Activated CD8-positive, alpha-beta T cell treated with anti-CD3 and anti-CD28 coated beads, Interleukin-2, amount 10 ng/mL, durations not matched to agents 7 days and 5 days (primary cell): Measurements from ENCODE around the gene TSPAN33. TPM values are rescaled to one million over a fixed set of nuclear protein-coding genes. Genes with fewer than 3 reads are reported as not detected.
A peak's percentile ranks its signal among the peaks of the same experiment; 100 is the strongest.
"Not testable (repeated sequence)": the region's sequence is repeated elsewhere in the genome, so short reads cannot be mapped to it uniquely, and the experiment has no call there.

Experiments used
- ATAC-seq: fragments of 150-1000 bp; cut with Tn5 transposase; one replicate; pipeline ENCODE4 v1.10.0; 2021; ENCODE audit warnings: moderate library complexity
- CTCF ChIA-PET: fragments of 350-600 bp; sonication (Branson Sonifier 250); formaldehyde crosslinking; loops from one replicate; lab custom pipeline; 2021; ENCODE audit warnings: antibody characterized with exemption; lab: Charles Lee
- POLR2A ChIA-PET: fragments of 350-600 bp; sonication (Branson Sonifier 250); formaldehyde crosslinking; loops from one replicate; lab custom pipeline; 2021; ENCODE audit warnings: antibody characterized with exemption; lab: Charles Lee
- DNase-seq: peaks from one replicate; pipeline ENCODE4 v3.0.0-alpha.2; 2020
- H3K27ac Mint-ChIP-seq: one replicate; pipeline ENCODE4 v1.8.0; 2021; ENCODE audit warnings: mild to moderate bottlenecking, mixed read lengths
- H3K27me3 Mint-ChIP-seq: one replicate; pipeline ENCODE4 v1.8.0; 2021; ENCODE audit warnings: low read depth, mixed read lengths
- H3K36me3 Mint-ChIP-seq: one replicate; pipeline ENCODE4 v1.8.0; 2021; ENCODE audit warnings: low read depth, mixed read lengths
- H3K4me1 Mint-ChIP-seq: one replicate; pipeline ENCODE4 v1.8.0; 2021; ENCODE audit warnings: low read depth, mixed read lengths
- H3K4me3 Mint-ChIP-seq: one replicate; pipeline ENCODE4 v1.8.0; 2021; ENCODE audit warnings: mild to moderate bottlenecking, mixed read lengths
- H3K9me3 Mint-ChIP-seq: one replicate; pipeline ENCODE4 v1.8.0; 2022; ENCODE audit warnings: mixed read lengths; ENCODE audit not compliant: insufficient read depth
- total RNA-seq, 2 experiments: library from RNA; stranded (reverse); gene quantifications; one replicate each; pipeline ENCODE4 v1.2.3, GENCODE V29; 2021

TSPAN33 gene
- total RNA-seq, 2 experiments from 2014 or later: 2.7 to 2.8 TPM

DNA sequence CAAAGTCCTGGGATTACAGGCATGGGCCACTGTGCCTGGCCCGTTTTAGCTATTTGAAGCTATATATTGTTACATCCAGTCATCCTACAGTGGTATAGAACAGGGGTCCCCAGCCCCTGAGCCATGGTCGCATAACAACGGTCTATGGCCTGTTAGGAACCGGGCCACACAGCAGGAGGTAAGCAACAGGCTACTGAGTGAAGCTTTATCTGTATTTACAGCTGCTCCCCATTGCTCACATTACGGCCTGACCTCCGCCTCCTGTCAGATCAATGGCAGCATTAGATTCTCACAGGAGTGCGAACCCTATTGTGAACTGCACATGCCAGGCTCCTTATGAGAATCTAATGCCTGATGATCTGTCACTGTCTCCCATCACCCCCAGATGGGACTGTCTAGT, 26.3 kb upstream of the TSPAN33 start:
- Mint-ChIP-seq H3K4me1 (peaks cover 16% of the 10 kb centered on the region), H3K27ac (no peak overlapping the region), H3K27me3 (peaks cover 5% of the 10 kb centered on the region), H3K9me3 (peaks cover 24% of the 10 kb centered on the region), H3K36me3 (peaks cover 9% of the 10 kb centered on the region), H3K4me3 (no peak overlapping the region)
- no peak for DNase-seq
- ChIA-PET CTCF (interaction anchor here (2.2 kb wide), 1 partner anchor 46 kb away, joined by 6 read pairs; no protein-coding TSS in a partner anchor), POLR2A (no interaction called here)
- no peak for ATAC-seq

DNA sequence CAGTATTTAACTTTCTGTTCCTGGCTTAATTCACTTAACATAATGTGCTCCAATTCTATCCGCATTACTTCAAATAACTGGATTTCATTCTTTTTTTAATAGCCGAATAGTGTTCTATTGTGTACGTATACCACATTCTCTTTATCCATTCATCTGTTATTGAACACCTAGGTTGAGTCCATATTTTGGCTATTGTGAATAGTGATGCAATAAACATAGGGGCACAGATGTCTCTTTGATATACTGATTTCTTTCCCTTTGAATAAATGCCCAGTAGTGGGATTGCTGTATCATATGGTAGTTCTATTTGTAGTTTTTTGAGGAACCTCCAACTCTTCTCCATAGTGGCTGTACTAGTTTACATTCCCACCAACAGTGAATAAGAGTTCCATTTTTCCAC, 25.5 kb upstream of the TSPAN33 start:
- Mint-ChIP-seq H3K27me3 (peaks cover 5% of the 10 kb centered on the region), H3K4me1 (peaks cover 21% of the 10 kb centered on the region), H3K27ac (no peak overlapping the region), H3K36me3 (peaks cover 9% of the 10 kb centered on the region), H3K4me3 (no peak overlapping the region), H3K9me3 (peaks cover 24% of the 10 kb centered on the region)
- ATAC-seq (no peak), DNase-seq (no peak)
- POLR2A ChIA-PET: no interaction called here
- CTCF ChIA-PET: no interaction called here

GRCh38 chr7:129121501-129122077, 22.9 kb upstream of the TSPAN33 start:
- H3K27me3 Mint-ChIP-seq, H3K27ac Mint-ChIP-seq, DNase-seq, H3K36me3 Mint-ChIP-seq, POLR2A ChIA-PET, ATAC-seq, H3K4me3 Mint-ChIP-seq: not testable (repeated sequence)
- CTCF ChIA-PET: interaction anchor here (0.7 to 2.2 kb wide), 3 partner anchors 30 to 80 kb away, joined by 3 to 16 read pairs (median 14); no protein-coding TSS in a partner anchor
- Mint-ChIP-seq H3K9me3 (peaks cover 24% of the 10 kb centered on the region), H3K4me1 (peaks cover 21% of the 10 kb centered on the region)

- H3K36me3 Mint-ChIP-seq: peaks cover 9% of the 10 kb centered on the region
- no peak for ATAC-seq
- ChIA-PET POLR2A (interaction anchor here (0.6 kb wide), 2 partner anchors 50 to 57 kb away, joined by 3 read pairs; no protein-coding TSS in a partner anchor), CTCF (interaction anchor here (0.7 to 2.2 kb wide), 3 partner anchors 30 to 80 kb away, joined by 3 to 16 read pairs (median 14); no protein-coding TSS in a partner anchor)
- no peak for DNase-seq
- H3K4me1 Mint-ChIP-seq: peaks cover 21% of the 10 kb centered on the region
- no peak overlapping the region for H3K4me3 Mint-ChIP-seq
- H3K27me3 Mint-ChIP-seq: peaks cover 8% of the 10 kb centered on the region
- peaks cover 24% of the 10 kb centered on the region for H3K9me3 Mint-ChIP-seq
- H3K27ac Mint-ChIP-seq: peak overlapping the region; percentile 60
Measured at GRCh38 chr7:129122078-129122750, 22.3 kb upstream of the TSPAN33 start.

DNA sequence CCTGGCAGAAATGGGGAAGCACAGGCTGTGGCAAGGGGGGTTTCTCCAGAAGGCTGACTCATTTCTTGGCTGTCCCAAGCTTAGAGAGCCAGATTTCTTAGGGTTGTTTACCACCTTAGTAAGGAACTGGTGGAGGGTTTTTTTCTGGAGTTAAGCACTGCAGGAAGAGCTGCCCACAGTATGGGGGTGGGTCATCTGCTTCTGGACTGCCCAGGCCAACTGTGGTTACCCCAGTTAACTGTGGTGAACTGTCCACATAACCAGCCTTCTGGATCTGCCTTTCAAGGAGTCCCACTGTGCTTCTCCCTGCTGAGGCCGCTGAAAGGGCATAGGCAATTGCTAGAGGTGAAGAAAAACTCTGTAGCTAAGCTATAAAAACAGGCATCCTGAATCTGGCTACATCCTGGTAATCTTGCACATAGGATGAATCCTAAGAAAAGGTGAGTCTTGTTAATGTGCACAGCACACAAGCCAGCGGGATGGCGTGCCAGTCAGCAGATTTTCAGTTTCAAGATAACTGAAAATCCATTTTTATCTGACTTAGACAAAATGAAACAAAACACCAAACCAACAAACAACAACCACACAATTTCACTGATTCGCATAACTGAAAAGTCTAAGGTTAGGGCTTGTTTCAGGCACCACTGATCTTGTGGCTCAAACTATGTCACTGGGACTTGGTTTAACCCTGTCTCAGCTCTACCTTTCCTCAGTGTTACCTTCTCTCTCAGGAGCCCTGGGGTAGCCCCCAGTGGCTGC, 21.6 kb upstream of the TSPAN33 start:
- DNase-seq (no peak), ATAC-seq (peak; percentile 44)
- peaks cover 24% of the 10 kb centered on the region for H3K9me3 Mint-ChIP-seq
- CTCF ChIA-PET: interaction anchor here (2.0 to 2.2 kb wide), 2 partner anchors 31 to 41 kb away, joined by 14 to 16 read pairs; no protein-coding TSS in a partner anchor
- peaks cover 21% of the 10 kb centered on the region for H3K4me1 Mint-ChIP-seq
- POLR2A ChIA-PET: interaction anchor here (0.6 to 1.1 kb wide), 4 partner anchors 50 to 172 kb away, joined by 3 to 4 read pairs (median 3); partner anchors contain the start of gene TNPO3
- H3K27ac Mint-ChIP-seq: peak overlapping the region; percentile 60
- no peak overlapping the region for H3K4me3 Mint-ChIP-seq
- peaks cover 8% of the 10 kb centered on the region for H3K27me3 Mint-ChIP-seq
- peaks cover 9% of the 10 kb centered on the region for H3K36me3 Mint-ChIP-seq

DNA sequence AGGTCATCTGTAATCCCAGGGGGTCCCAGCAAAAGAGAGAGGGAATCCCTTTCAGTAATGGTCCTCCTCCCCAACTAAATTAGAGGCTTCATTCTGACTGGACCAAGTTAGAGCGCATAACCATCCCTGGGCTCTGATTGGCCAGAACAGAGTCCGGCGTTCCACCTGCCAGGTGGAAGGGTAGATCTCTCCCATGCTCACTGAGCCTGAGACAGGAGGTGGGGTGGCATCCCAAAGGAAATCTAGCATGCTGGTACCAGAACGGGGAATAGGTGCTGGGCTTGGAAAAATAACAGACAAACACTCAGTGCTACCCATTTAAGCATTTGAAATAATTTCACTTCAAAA, 21.0 kb upstream of the TSPAN33 start:
- Mint-ChIP-seq H3K27me3 (peaks cover 8% of the 10 kb centered on the region), H3K27ac (no peak overlapping the region), H3K4me3 (no peak overlapping the region), H3K36me3 (peaks cover 9% of the 10 kb centered on the region), H3K9me3 (peaks cover 24% of the 10 kb centered on the region), H3K4me1 (peaks cover 21% of the 10 kb centered on the region)
- CTCF ChIA-PET: interaction anchor here (2.2 kb wide), 1 partner anchor 32 kb away, joined by 16 read pairs; no protein-coding TSS in a partner anchor
- DNase-seq (no peak), ATAC-seq (no peak)
- POLR2A ChIA-PET: interaction anchor here (1.0 to 1.1 kb wide), 2 partner anchors 69 to 172 kb away, joined by 3 to 4 read pairs; partner anchors contain the start of gene TNPO3

DNA sequence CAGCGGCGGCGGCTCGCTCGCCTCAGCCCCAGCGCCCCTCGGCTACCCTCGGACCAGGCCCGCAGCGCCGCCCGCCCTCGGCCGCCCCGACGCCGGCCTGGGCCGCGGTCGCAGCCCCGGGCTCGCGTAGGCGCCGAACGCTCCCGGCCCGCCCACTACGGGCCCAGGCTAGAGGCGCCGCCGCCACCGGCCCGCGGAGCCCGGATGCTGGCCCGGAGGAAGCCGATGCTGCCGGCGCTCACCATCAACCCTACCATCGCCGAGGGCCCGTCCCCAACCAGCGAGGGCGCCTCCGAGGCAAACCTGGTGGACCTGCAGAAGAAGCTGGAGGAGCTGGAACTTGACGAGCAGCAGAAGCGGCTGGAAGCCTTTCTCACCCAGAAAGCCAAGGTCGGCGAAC, 18.2 kb upstream of the TSPAN33 start:
- Mint-ChIP-seq H3K9me3 (peaks cover 8% of the 10 kb centered on the region), H3K36me3 (peaks cover 2% of the 10 kb centered on the region)
- CTCF ChIA-PET: interaction anchor here (1.1 to 2.9 kb wide), 5 partner anchors 11 to 243 kb away, joined by 3 to 12 read pairs (median 3); no protein-coding TSS in a partner anchor

DNA sequence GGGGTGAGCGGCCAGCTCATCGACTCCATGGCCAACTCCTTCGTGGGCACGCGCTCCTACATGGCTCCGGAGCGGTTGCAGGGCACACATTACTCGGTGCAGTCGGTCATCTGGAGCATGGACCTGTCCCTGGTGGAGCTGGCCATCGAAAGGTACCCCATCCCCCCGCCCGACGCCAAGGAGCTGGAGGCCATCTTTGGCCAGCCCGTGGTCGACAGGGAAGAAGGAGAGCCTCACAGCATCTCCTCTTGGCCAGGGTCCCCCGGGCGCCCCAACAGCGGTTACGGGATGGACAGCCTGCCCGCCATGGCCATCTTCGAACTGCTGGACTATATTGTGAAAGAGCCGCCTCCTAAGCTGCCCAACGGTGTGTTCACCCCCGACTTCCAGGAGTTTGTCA, 17.4 kb upstream of the TSPAN33 start:
- Mint-ChIP-seq H3K36me3 (no peaks in the 10 kb centered on the region), H3K4me3 (no peak overlapping the region), H3K27me3 (peaks cover 8% of the 10 kb centered on the region), H3K4me1 (peaks cover 16% of the 10 kb centered on the region), H3K9me3 (no peaks in the 10 kb centered on the region), H3K27ac (no peak overlapping the region)
- ChIA-PET CTCF (interaction anchor here (2.9 kb wide), 1 partner anchor 37 kb away, joined by 12 read pairs; no protein-coding TSS in a partner anchor), POLR2A (no interaction called here)
- ATAC-seq (no peak), DNase-seq (no peak)

More for the DNA sequence above, 18.2 kb upstream of the TSPAN33 start:
- DNase-seq: no peak
- POLR2A ChIA-PET: no interaction called here
- H3K27ac Mint-ChIP-seq: no peak overlapping the region
- peaks cover 8% of the 10 kb centered on the region for H3K27me3 Mint-ChIP-seq
- H3K4me1 Mint-ChIP-seq: peaks cover 21% of the 10 kb centered on the region
- no peak for ATAC-seq
- no peak overlapping the region for H3K4me3 Mint-ChIP-seq

DNA sequence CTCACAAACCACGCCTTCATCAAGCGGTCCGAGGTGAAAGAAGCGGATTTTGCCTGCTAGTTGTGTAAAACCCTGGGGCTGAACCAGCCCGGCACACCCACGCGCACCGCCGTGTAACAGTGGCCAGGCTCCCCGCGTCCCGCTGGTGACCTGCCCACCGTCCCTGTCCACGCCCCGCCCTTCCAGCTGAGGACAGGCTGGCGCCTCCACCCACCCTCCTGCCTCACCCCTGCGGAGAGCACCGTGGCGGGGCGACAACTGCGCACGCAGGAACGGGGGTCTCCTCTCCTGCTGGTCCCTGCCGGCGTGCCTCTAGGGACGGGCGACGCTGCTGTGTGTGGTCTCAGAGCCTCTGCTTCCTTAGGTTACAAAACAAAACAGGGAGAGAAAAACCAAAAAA, 16.9 kb upstream of the TSPAN33 start:
- Mint-ChIP-seq H3K4me3 (no peak overlapping the region), H3K27me3 (peaks cover 8% of the 10 kb centered on the region), H3K9me3 (no peaks in the 10 kb centered on the region), H3K36me3 (no peaks in the 10 kb centered on the region), H3K27ac (no peak overlapping the region), H3K4me1 (peaks cover 11% of the 10 kb centered on the region)
- CTCF ChIA-PET: interaction anchor here (2.9 kb wide), 1 partner anchor 36 kb away, joined by 12 read pairs; no protein-coding TSS in a partner anchor
- no peak for ATAC-seq
- DNase-seq: no peak
- POLR2A ChIA-PET: no interaction called here

DNA sequence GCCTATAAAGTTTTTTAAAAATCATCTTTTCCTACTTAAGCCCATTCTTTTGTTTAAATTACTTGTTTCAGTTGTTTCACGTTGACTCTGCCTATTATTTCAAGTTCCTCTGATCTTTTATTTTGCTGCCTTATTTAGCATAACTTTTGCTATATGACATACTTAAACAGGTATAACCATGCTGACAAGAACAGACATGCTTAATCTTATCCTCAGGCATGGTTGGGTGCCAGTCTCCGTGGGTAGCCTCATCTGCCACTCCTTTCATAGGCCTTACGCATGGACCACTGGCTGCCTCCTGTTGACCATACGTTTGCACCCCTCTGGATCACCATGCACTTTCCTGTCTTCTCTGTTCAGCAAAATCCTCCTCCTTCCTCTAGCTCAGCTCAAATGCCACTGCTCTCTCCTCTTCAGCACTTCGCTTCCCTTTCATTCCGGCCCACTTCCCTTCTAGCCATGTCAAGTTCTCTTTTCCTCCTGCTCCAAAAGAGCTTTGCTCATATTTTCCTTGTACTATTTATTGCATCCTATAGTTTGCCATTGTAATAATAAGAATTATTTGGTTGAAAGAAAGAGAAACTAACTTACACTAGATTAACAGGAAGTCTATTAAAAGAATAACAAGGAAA, 10.0 kb upstream of the TSPAN33 start:
- Mint-ChIP-seq H3K36me3 (no peaks in the 10 kb centered on the region), H3K4me1 (peaks cover 24% of the 10 kb centered on the region), H3K27ac (peak overlapping the region; percentile 18), H3K27me3 (no peaks in the 10 kb centered on the region), H3K4me3 (no peak overlapping the region), H3K9me3 (no peaks in the 10 kb centered on the region)
- CTCF ChIA-PET: interaction anchor here (1.5 to 1.9 kb wide), 3 partner anchors 12 to 43 kb away, joined by 4 to 11 read pairs (median 5); no protein-coding TSS in a partner anchor
- DNase-seq (no peak), ATAC-seq (no peak)
- POLR2A ChIA-PET: no interaction called here
